VCaP (cell line): Measurements from ENCODE around the gene TMEM63C.

ENCODE experiments used
- H3K27ac ChIP-seq: fragments of 450-650 bp; 2 replicates; pipeline ENCODE4 v1.5.1; 2017
- CTCF ChIP-seq: fragments of 450-650 bp; conservative IDR thresholded peaks from 2 replicates; pipeline ENCODE4 v1.5.1; 2017; ENCODE audit warnings: mild to moderate bottlenecking, moderate library complexity

TMEM63C gene

GRCh38 chr14:77178656-77179055 lies 2.9 kb upstream of the TMEM63C start:
- no peak overlapping the region for H3K27ac ChIP-seq
- TF ChIP-seq CTCF: no peak

GRCh38 chr14:77180726-77181602 lies 634 bp upstream of the TMEM63C start:
- TF ChIP-seq CTCF: no peak
- peak overlapping the region; percentile 77 for H3K27ac ChIP-seq

GRCh38 chr14:77183896-77184295 lies 2.3 kb downstream of the TMEM63C start:
- no peak for TF ChIP-seq CTCF
- H3K27ac ChIP-seq: peak overlapping the region; percentile 38; the same call in 1 of the 2 replicates

GRCh38 chr14:77184396-77185092 lies 2.9 kb downstream of the TMEM63C start:
- no peak for TF ChIP-seq CTCF
- peak overlapping the region; percentile 38; the same call in 1 of the 2 replicates for H3K27ac ChIP-seq

GRCh38 chr14:77185093-77185465 lies 3.5 kb downstream of the TMEM63C start:
- H3K27ac ChIP-seq: peak overlapping the region; percentile 38; the same call in 1 of the 2 replicates
- no peak for TF ChIP-seq CTCF

- no peak for TF ChIP-seq CTCF
These were observed 5.5 kb downstream of the TMEM63C start for GRCh38 chr14:77186911-77187648.

GRCh38 chr14:77187649-77188012 lies 6.0 kb downstream of the TMEM63C start:
- TF ChIP-seq CTCF: no peak
- no peak overlapping the region for H3K27ac ChIP-seq

More at GRCh38 chr14:77186911-77187648, 5.5 kb downstream of the TMEM63C start:
- no peak overlapping the region for H3K27ac ChIP-seq
